B cell (primary cell): ENCODE data around the gene PCBP2. TPM values are rescaled to one million over a fixed set of nuclear protein-coding genes. Genes with fewer than 3 reads are reported as not detected.

Source experiments
- ATAC-seq: fragments of 200-7000 bp; cut with Tn5 transposase; one replicate; pipeline ENCODE4 v1.10.0; 2021; ENCODE audit warnings: low read depth, mild to moderate bottlenecking, moderate number of reproducible peaks, moderate library complexity
- CTCF ChIA-PET: fragments of 350-600 bp; sonication (Branson Sonifier 250); formaldehyde crosslinking; loops from one replicate; lab custom pipeline; 2021; ENCODE audit warnings: antibody characterized with exemption, inconsistent platforms; lab: Charles Lee
- POLR2A ChIA-PET: fragments of 350-600 bp; sonication (Branson Sonifier 250); formaldehyde crosslinking; loops from one replicate; lab custom pipeline; 2021; ENCODE audit warnings: antibody characterized with exemption; lab: Charles Lee
- DNase-seq: peaks from one replicate; pipeline ENCODE4 v3.0.0; 2013
- H2AFZ ChIP-seq: 2 replicates; pipeline ENCODE4 v1.6.1; 2012; ENCODE audit warnings: mild to moderate bottlenecking, low read depth, low read length; ENCODE audit not compliant: insufficient read depth, poor library complexity, severe bottlenecking
- H3K27ac ChIP-seq, 2 donors: 1 replicate in 1 of 2; 2 replicates in 1 of 2; pipeline ENCODE4 v1.5.1; 2012 to 2013; ENCODE audit warnings: low read length in 2 of 2, mild to moderate bottlenecking in 2 of 2, moderate library complexity in 1 of 2
- H3K27me3 ChIP-seq, 4 experiments: fragments of 200-600 bp in 1 of 4; sonication (generic) in 1 of 4; replicated peaks in 1 of 4; 1 replicate in 2 of 4; 2 replicates in 2 of 4; pipeline versions ENCODE4 v1.6.1 to v1.7.0; 2013 to 2016; ENCODE audit warnings: low read length in 3 of 4, mild to moderate bottlenecking in 2 of 4, mixed read lengths in 1 of 4, moderate library complexity in 1 of 4; ENCODE audit not compliant: insufficient read depth in 4 of 4, control insufficient read depth in 3 of 4; ENCODE audit errors: control extremely low read depth in 1 of 4
- H3K36me3 ChIP-seq, 2 experiments: replicated peaks in 1 of 2; 1 replicate in 1 of 2; 2 replicates in 1 of 2; pipeline versions ENCODE4 v1.6.1 to v1.7.1; 2013; ENCODE audit warnings: low read length in 1 of 2; ENCODE audit not compliant: insufficient read depth in 2 of 2, control insufficient read depth in 1 of 2; ENCODE audit errors: control extremely low read depth in 1 of 2, extremely low read depth in 1 of 2
- H3K4me1 ChIP-seq, 2 donors: fragments of 200-600 bp in 1 of 2; sonication (generic) in 1 of 2; 1 replicate in 1 of 2; 2 replicates in 1 of 2; pipeline versions ENCODE4 v1.5.1 to v1.6.1; 2013 to 2017; ENCODE audit warnings: low read length in 2 of 2; ENCODE audit not compliant: control insufficient read depth in 2 of 2, insufficient read depth in 2 of 2
- H3K4me2 ChIP-seq: replicated peaks from 2 replicates; pipeline ENCODE3; 2012; ENCODE audit warnings: mild to moderate bottlenecking, low read depth, low read length; ENCODE audit not compliant: poor library complexity, severe bottlenecking
- H3K4me3 ChIP-seq, 5 experiments: fragments of 200-600 bp in 1 of 5; sonication (generic) in 1 of 5; 1 replicate in 3 of 5; 2 replicates in 2 of 5; pipeline versions ENCODE4 v1.5.1 to v1.7.0; 2011 to 2016; ENCODE audit warnings: low read length in 4 of 5, mild to moderate bottlenecking in 4 of 5, low read depth in 2 of 5, control low read depth in 1 of 5, moderate library complexity in 1 of 5; ENCODE audit not compliant: insufficient read depth in 1 of 5; ENCODE audit errors: control extremely low read depth in 1 of 5, extremely low read depth in 1 of 5
- H3K79me2 ChIP-seq: fragments of 200-600 bp; sonication (generic); one replicate; pipeline ENCODE4 v1.6.0; 2016; ENCODE audit warnings: low read length; ENCODE audit not compliant: control insufficient read depth, insufficient read depth
- H3K9ac ChIP-seq: fragments of 200-600 bp; sonication (generic); 2 replicates; pipeline ENCODE4 v1.6.1; 2017; ENCODE audit warnings: mild to moderate bottlenecking, low read length, moderate library complexity
- H3K9me3 ChIP-seq, 3 donors: one replicate each; pipeline versions ENCODE4 v1.6.1 to v1.7.1; 2013; ENCODE audit warnings: low read length in 2 of 3; ENCODE audit not compliant: control insufficient read depth in 2 of 3, insufficient read depth in 1 of 3; ENCODE audit errors: control extremely low read depth in 1 of 3
- H4K20me1 ChIP-seq: 2 replicates; pipeline ENCODE4 v1.6.0; 2012; ENCODE audit warnings: mild to moderate bottlenecking, low read length; ENCODE audit not compliant: insufficient read depth, control insufficient read depth, poor library complexity, severe bottlenecking
- H3K27ac Mint-ChIP-seq: one replicate; pipeline ENCODE4 v1.8.0; 2021; ENCODE audit warnings: mixed read lengths
- H3K27me3 Mint-ChIP-seq: one replicate; pipeline ENCODE4 v1.8.0; 2021; ENCODE audit warnings: mixed read lengths
- H3K4me1 Mint-ChIP-seq: one replicate; pipeline ENCODE4 v1.8.0; 2021; ENCODE audit warnings: mixed read lengths
- H3K4me3 Mint-ChIP-seq: one replicate; pipeline ENCODE4 v1.8.0; 2021; ENCODE audit warnings: mixed read lengths
- H3K9me3 Mint-ChIP-seq: one replicate; pipeline ENCODE4 v1.8.0; 2022; ENCODE audit warnings: mixed read lengths; ENCODE audit not compliant: insufficient read depth
- EZH2 ChIP-seq: IDR thresholded peaks from 2 replicates; pipeline ENCODE4 v1.6.1; 2012; ENCODE audit warnings: borderline replicate concordance, low read depth, mild to moderate bottlenecking, moderate library complexity, low read length; ENCODE audit not compliant: insufficient read depth, poor library complexity, severe bottlenecking
- WGBS: methylation state at CpG from one replicate; pipeline ENCODE4 v1.1.5; 2013; ENCODE audit warnings: missing lambda C conversion rate; ENCODE audit not compliant: insufficient coverage; 5-methylcytosine and 5-hydroxymethylcytosine counted together
- intact Hi-C: fragments of 100-400 bp; cut with micrococcal nuclease; formaldehyde crosslinking; loops from one replicate; pipeline ENCODE4 v1.10.0; 2022
- polyA plus RNA-seq: library from polyadenylated mRNA; depleted of rRNA; stranded (reverse); fragments of >200 nt; gene quantifications from 2 replicates; pipeline ENCODE4 v1.2.3, GENCODE V29; 2012
- total RNA-seq, 2 donors: library from RNA; stranded (reverse); fragments of 120-200 nt in 1 of 2; gene quantifications; 1 replicate in 1 of 2; 2 replicates in 1 of 2; pipeline versions ENCODE4 v1.2.3 to v1.2.4, GENCODE V29; 2013 to 2022
- TF ChIP-seq, protein P1 (sequence below): fragments of 200-600 bp; IDR thresholded peaks from one replicate; pipeline ENCODE4 v1.8.0; 2022; ENCODE audit warnings: antibody characterized with exemption, mild to moderate bottlenecking

PCBP2 gene
- total and polyA plus RNA-seq, 2 donors (not counting 1 experiment from before 2014, with no cell fraction given) = 492 to 944 TPM

GRCh38 chr12:53497461-53497860 lies 45.6 kb downstream of the PCBP2 start:
- Mint-ChIP-seq H3K9me3 (no peaks in the 10 kb centered on the region), H3K4me3 (peak overlapping the region; percentile 92), H3K27ac (peak overlapping the region; percentile 61), H3K4me1 (peaks cover 43% of the 10 kb centered on the region), H3K27me3 (no peaks in the 10 kb centered on the region)
- peaks cover 0 to 6% (median 0%) of the 10 kb centered on the region in 3 donors for H3K9me3 ChIP-seq
- H4K20me1 ChIP-seq = no peaks in the 10 kb centered on the region
- H3K4me2 ChIP-seq = no peak overlapping the region
- no peak overlapping the region for H3K9ac ChIP-seq
- WGBS = 100% methylated on average over 1 of the region's 3 CpGs
- no peaks in the 10 kb centered on the region for H3K36me3 ChIP-seq
- no peak overlapping the region for H3K4me3 ChIP-seq
- TF ChIP-seq EZH2 = no peak
- TF ChIP-seq, protein P1, sequence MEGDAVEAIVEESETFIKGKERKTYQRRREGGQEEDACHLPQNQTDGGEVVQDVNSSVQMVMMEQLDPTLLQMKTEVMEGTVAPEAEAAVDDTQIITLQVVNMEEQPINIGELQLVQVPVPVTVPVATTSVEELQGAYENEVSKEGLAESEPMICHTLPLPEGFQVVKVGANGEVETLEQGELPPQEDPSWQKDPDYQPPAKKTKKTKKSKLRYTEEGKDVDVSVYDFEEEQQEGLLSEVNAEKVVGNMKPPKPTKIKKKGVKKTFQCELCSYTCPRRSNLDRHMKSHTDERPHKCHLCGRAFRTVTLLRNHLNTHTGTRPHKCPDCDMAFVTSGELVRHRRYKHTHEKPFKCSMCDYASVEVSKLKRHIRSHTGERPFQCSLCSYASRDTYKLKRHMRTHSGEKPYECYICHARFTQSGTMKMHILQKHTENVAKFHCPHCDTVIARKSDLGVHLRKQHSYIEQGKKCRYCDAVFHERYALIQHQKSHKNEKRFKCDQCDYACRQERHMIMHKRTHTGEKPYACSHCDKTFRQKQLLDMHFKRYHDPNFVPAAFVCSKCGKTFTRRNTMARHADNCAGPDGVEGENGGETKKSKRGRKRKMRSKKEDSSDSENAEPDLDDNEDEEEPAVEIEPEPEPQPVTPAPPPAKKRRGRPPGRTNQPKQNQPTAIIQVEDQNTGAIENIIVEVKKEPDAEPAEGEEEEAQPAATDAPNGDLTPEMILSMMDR = no peak
- intact Hi-C loops = no loop called here
- H3K79me2 ChIP-seq = peaks cover 10% of the 10 kb centered on the region
- H3K4me1 ChIP-seq = peaks cover 34 to 44% of the 10 kb centered on the region in 2 donors
- CTCF ChIA-PET = interaction anchor here (0.5 to 2.0 kb wide), 2 partner anchors 11 to 174 kb away, joined by 3 to 6 read pairs; no protein-coding TSS in a partner anchor
- no peak overlapping the region for H2AFZ ChIP-seq
- H3K27ac ChIP-seq = no peak overlapping the region
- ATAC-seq (no peak), DNase-seq (no peak)
- POLR2A ChIA-PET = interaction anchor here (0.5 kb wide), 1 partner anchor 45 kb away, joined by 5 read pairs; no protein-coding TSS in a partner anchor
- no peaks in the 10 kb centered on the region for H3K27me3 ChIP-seq

DNA sequence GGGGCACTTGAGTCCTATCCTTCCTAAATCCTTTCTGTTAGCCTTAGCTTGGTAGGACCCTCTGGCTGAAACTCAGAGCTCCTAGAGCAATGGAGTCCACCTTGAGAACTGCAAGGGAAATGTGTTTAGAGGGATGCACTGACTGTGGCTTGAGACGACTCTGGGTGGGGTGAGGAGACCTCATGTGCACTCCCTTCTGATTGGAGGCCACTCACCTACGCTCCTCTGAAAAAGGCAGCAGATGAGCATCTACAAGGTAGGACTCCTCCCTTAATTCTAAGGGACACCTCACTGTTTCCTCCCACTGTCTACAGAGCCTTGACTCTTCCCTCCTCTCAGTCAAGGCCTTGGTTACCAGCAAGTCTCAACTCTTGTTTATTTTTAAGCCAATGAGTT lies 46.3 kb downstream of the PCBP2 start:
- H3K27ac Mint-ChIP-seq = peak overlapping the region; percentile 56
- H3K27ac ChIP-seq = no peak overlapping the region
- H3K4me1 Mint-ChIP-seq = peaks cover 39% of the 10 kb centered on the region
- no peaks in the 10 kb centered on the region for H3K9me3 Mint-ChIP-seq
- ChIA-PET POLR2A (interaction anchor here (0.5 kb wide), 1 partner anchor 45 kb away, joined by 5 read pairs; no protein-coding TSS in a partner anchor), CTCF (interaction anchor here (3.5 kb wide), 1 partner anchor 11 kb away, joined by 27 read pairs; no protein-coding TSS in a partner anchor)
- H4K20me1 ChIP-seq = no peaks in the 10 kb centered on the region
- H3K27me3 ChIP-seq = no peaks in the 10 kb centered on the region
- ATAC-seq = no peak
- H2AFZ ChIP-seq = no peak overlapping the region
- peak overlapping the region; percentile 92 for H3K4me3 Mint-ChIP-seq
- TF ChIP-seq, protein P1 = no peak
- no peak for TF ChIP-seq EZH2
- H3K79me2 ChIP-seq = peaks cover 12% of the 10 kb centered on the region
- WGBS = 93% methylated on average over 2 of the region's 2 CpGs
- DNase-seq = no peak
- peaks cover 0 to 6% (median 0%) of the 10 kb centered on the region in 3 donors for H3K9me3 ChIP-seq
- no peak overlapping the region for H3K4me2 ChIP-seq
- H3K9ac ChIP-seq = no peak overlapping the region
- H3K4me3 ChIP-seq = no peak overlapping the region
- intact Hi-C loops = no loop called here
- H3K4me1 ChIP-seq = peaks cover 31 to 39% of the 10 kb centered on the region in 2 donors
- peaks cover 0 to 2% of the 10 kb centered on the region in 2 experiments for H3K36me3 ChIP-seq
- no peaks in the 10 kb centered on the region for H3K27me3 Mint-ChIP-seq
